Measurements from ENCODE around the gene ERBB4. TPM values are rescaled to one million over a fixed set of nuclear protein-coding genes. Genes with fewer than 3 reads are reported as not detected.

Gene ERBB4
- total and polyA plus RNA-seq, 2 of the 8 experiments (the other 6 are each of a cell fraction or from before 2014, with no cell fraction given), result 0.34 to 1.3 TPM

DNA sequence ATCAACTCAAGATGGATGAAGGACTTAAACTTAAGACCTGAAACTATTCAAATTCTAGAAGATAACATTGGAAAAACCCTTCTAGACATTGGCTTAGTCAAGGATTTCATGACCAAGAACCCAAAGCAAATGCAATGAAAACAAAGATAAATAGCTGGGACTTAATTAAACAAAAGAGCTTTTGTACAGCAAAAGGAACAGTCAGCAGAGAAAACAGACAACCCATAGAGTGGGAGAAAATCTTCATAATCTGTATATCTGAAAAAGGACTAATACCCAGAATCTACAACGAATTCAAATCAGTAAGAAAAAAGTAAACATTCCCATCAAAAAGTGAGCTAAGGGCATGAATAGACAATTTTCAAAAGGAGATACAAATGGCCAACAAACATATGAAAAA is 171.2 kb downstream of the ERBB4 start:
- H3K23ac ChIP-seq (ENCODE audit: insufficient read length), result no peak overlapping the region
- no peak overlapping the region for H2BK20ac ChIP-seq (ENCODE audit: low read length)
- H4K8ac ChIP-seq (ENCODE audit: extremely low read depth, insufficient read depth, low read length), result no peak overlapping the region
- POLR2A ChIA-PET (ENCODE audit: partially characterized antibody), result no interaction called here
- no peak overlapping the region for H3K4me2 ChIP-seq (ENCODE audit: insufficient read depth in 1 of 2, low read depth in 2 of 2, low read length in 2 of 2)
- no peak overlapping the region for H3K9ac ChIP-seq (replicated peaks in 1 of 4; ENCODE audit: extremely low read depth in 1 of 4, low read depth in 3 of 4, low read length in 3 of 4)
- no peak overlapping the region for H3K14ac ChIP-seq (ENCODE audit: insufficient read length)
- no peaks in the 10 kb centered on the region for H3K36me3 ChIP-seq (ENCODE audit: control insufficient read depth in 2 of 4, insufficient read depth in 4 of 4, low read length in 3 of 4)
- WGBS, 2 experiments (ENCODE audit: extremely low coverage in 1 of 2, insufficient coverage in 1 of 2, insufficient read length in 1 of 2, insufficient replicate concordance in 2 of 2, low coverage in 1 of 2, low lambda C conversion rate in 2 of 2, missing lambda C conversion rate in 1 of 2), result 87% methylated on average over 1 of the region's 1 CpG; no CpG with 5 or more reads in 1 of the 2 experiments
- H2BK12ac ChIP-seq (ENCODE audit: low read depth, low read length), result no peak overlapping the region
- no peak overlapping the region for H2AFZ ChIP-seq (ENCODE audit: low read length)
- no peak overlapping the region for H2BK15ac ChIP-seq (ENCODE audit: low read length)
- no peak for TF ChIP-seq SRF (IDR thresholded peaks at IDR 0.05; ENCODE audit: low read depth, low read length)
- TF ChIP-seq CREB1 (IDR thresholded peaks at IDR 0.05), result no peak
- TF ChIP-seq RAD21 (IDR thresholded peaks at IDR 0.05 in 1 of 2, conservative IDR thresholded peaks at IDR 0.05 in 1 of 2; ENCODE audit: low read depth in 2 of 2, low read length in 2 of 2), result no peak
- TF ChIP-seq, protein P1, sequence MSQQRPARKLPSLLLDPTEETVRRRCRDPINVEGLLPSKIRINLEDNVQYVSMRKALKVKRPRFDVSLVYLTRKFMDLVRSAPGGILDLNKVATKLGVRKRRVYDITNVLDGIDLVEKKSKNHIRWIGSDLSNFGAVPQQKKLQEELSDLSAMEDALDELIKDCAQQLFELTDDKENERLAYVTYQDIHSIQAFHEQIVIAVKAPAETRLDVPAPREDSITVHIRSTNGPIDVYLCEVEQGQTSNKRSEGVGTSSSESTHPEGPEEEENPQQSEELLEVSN (IDR thresholded peaks at IDR 0.05), result no peak
- TF ChIP-seq CHD2 (IDR thresholded peaks at IDR 0.05; ENCODE audit: low read length), result no peak
- TF ChIP-seq MAFK (IDR thresholded peaks at IDR 0.05; ENCODE audit: low read depth, low read length), result no peak
- no peak for TF ChIP-seq CBX5 (IDR thresholded peaks at IDR 0.05; ENCODE audit: low read depth, low read length)
- no peak for TF ChIP-seq BACH1 (IDR thresholded peaks at IDR 0.05; ENCODE audit: low read length)
- no peak for TF ChIP-seq RXRA (IDR thresholded peaks at IDR 0.05; ENCODE audit: insufficient read depth, low read depth, low read length)
- TF ChIP-seq CBX8 (IDR thresholded peaks at IDR 0.05; ENCODE audit: borderline replicate concordance, low read depth, low read length), result no peak
- H4K20me1 ChIP-seq (replicated peaks in 1 of 2; ENCODE audit: control insufficient read depth in 1 of 2, insufficient read depth in 2 of 2, low read length in 2 of 2), result no peaks in the 10 kb centered on the region
- no peak overlapping the region for H2BK120ac ChIP-seq (replicated peaks; ENCODE audit: low read depth, low read length)
- H3K79me1 ChIP-seq (ENCODE audit: low read depth, low read length), result no peaks in the 10 kb centered on the region
- DNase-seq (ENCODE audit: low read depth in 1 of 2, low spot score in 2 of 2) (no peak), FAIRE-seq (no peak)
- no peaks in the 10 kb centered on the region for H3K79me2 ChIP-seq (ENCODE audit: control insufficient read depth in 1 of 2, insufficient read depth in 2 of 2, low read length in 2 of 2)
- no peak overlapping the region for H4K5ac ChIP-seq (ENCODE audit: insufficient read length, low read depth, low read length)
- H3K4ac ChIP-seq (replicated peaks; ENCODE audit: insufficient read length, low read depth, low read length), result no peak overlapping the region
- no peaks in the 10 kb centered on the region for H3K27me3 ChIP-seq (replicated peaks in 1 of 4; ENCODE audit: control insufficient read depth in 3 of 4, extremely low read depth in 1 of 4, insufficient read depth in 3 of 4, low read length in 3 of 4)
- CTCF ChIA-PET (ENCODE audit: partially characterized antibody), result no interaction called here
- H3K4me1 ChIP-seq (replicated peaks in 1 of 4; ENCODE audit: control insufficient read depth in 3 of 4, insufficient read depth in 4 of 4, low read length in 3 of 4), result peaks cover 0 to 7% (median 4%) of the 10 kb centered on the region in 4 experiments; a peak in 5 of 7 replicates
- H3K56ac ChIP-seq (replicated peaks; ENCODE audit: insufficient read length, low read depth, low read length), result no peak overlapping the region
- no peak overlapping the region for H2BK5ac ChIP-seq (ENCODE audit: low read depth, low read length)
- no peaks in the 10 kb centered on the region for H3K23me2 ChIP-seq (ENCODE audit: low read depth, low read length)
- H3K9me3 ChIP-seq (ENCODE audit: insufficient read depth in 2 of 2, low read depth in 1 of 2, low read length in 1 of 2), result no peaks in the 10 kb centered on the region
- H3K4me3 ChIP-seq (ENCODE audit: extremely low read depth in 1 of 4, insufficient read depth in 2 of 4, low read depth in 3 of 4, low read length in 4 of 4), result no peak overlapping the region
- no peak overlapping the region for H3K18ac ChIP-seq (ENCODE audit: extremely low read depth, low read length)
- no peak overlapping the region for H2AK5ac ChIP-seq (ENCODE audit: low read depth, low read length)
- H3K27ac ChIP-seq (ENCODE audit: low read depth, low read length), result no peak overlapping the region
- no peak overlapping the region for H4K91ac ChIP-seq (replicated peaks; ENCODE audit: insufficient read length, low read length)
